ENCODE measurements around the gene ANKRD33B. TPM values are rescaled to one million over a fixed set of nuclear protein-coding genes. Genes with fewer than 3 reads are reported as not detected.

ANKRD33B gene
- polyA plus RNA-seq, 1 experiment = 4.8 TPM

- TF ChIP-seq, protein P1, sequence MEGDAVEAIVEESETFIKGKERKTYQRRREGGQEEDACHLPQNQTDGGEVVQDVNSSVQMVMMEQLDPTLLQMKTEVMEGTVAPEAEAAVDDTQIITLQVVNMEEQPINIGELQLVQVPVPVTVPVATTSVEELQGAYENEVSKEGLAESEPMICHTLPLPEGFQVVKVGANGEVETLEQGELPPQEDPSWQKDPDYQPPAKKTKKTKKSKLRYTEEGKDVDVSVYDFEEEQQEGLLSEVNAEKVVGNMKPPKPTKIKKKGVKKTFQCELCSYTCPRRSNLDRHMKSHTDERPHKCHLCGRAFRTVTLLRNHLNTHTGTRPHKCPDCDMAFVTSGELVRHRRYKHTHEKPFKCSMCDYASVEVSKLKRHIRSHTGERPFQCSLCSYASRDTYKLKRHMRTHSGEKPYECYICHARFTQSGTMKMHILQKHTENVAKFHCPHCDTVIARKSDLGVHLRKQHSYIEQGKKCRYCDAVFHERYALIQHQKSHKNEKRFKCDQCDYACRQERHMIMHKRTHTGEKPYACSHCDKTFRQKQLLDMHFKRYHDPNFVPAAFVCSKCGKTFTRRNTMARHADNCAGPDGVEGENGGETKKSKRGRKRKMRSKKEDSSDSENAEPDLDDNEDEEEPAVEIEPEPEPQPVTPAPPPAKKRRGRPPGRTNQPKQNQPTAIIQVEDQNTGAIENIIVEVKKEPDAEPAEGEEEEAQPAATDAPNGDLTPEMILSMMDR (IDR thresholded peaks at IDR 0.05; ENCODE audit: low read depth, low read length) = no peak
- no peak overlapping the region for H3K27ac ChIP-seq (ENCODE audit: low read depth, low read length)
- H3K4me3 ChIP-seq (ENCODE audit: low read depth, low read length) = no peak overlapping the region
- no peak for DNase-seq (ENCODE audit: low read depth, low spot score)
- POLR2A ChIA-PET = no interaction called here
- H3K27me3 ChIP-seq (ENCODE audit: control insufficient read depth, insufficient read depth, low read length) = no peaks in the 10 kb centered on the region
- H3K9me3 ChIP-seq (ENCODE audit: control insufficient read depth, insufficient read depth, low read length) = no peaks in the 10 kb centered on the region; the same call in 1 of the 2 replicates
- CTCF ChIA-PET = no interaction called here
Observed at GRCh38 chr5:10654566-10654965, 90.7 kb downstream of the ANKRD33B start.

DNA sequence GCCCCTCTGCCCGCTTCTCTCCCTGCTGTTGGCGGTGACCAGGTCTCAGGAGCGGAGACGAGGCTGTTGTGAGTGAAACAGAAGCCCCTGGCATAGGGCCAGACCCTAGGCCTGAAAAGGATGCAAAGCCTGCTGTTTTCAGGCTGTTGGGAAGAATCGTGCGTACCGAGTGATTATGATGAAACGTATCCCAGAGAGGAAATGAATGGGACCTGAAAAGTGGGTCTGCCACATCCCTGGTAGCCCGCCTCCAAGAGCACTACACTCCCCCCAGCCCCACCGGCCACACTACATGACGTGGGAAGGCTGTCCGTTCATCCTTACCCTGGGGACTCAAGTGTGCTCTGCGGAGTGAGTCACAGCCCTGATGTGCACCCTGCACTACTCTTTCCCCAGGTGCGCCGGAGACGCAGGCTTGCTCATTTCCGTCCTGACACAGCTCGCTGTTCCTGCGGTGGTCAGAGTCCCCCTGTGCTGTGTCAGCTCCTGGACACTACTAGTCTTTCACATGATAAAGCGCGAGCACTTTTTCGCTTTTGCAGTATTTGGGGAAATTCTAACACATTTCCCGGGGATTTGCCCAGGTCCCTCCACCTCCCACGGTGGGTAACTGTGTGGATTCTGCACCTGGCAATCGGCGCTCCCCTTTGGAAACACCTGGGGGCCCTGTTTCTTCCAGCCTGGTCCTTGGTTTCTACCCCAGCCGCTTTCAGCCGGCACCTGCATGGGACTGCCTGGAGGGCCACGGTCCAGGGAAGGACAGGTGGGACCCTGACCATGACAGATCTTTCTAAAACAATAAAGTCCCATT lies 91.5 kb downstream of the ANKRD33B start:
- no peaks in the 10 kb centered on the region for H3K27me3 ChIP-seq (ENCODE audit: control insufficient read depth, insufficient read depth, low read length)
- H3K9me3 ChIP-seq (ENCODE audit: control insufficient read depth, insufficient read depth, low read length) = no peaks in the 10 kb centered on the region; the same call in 1 of the 2 replicates
- TF ChIP-seq, protein P1 (IDR thresholded peaks at IDR 0.05; ENCODE audit: low read depth, low read length) = no peak
- H3K27ac ChIP-seq (ENCODE audit: low read depth, low read length) = no peak overlapping the region
- POLR2A ChIA-PET = no interaction called here
- CTCF ChIA-PET = no interaction called here
- H3K4me3 ChIP-seq (ENCODE audit: low read depth, low read length) = no peak overlapping the region
- DNase-seq (ENCODE audit: low read depth, low spot score) = no peak

DNA sequence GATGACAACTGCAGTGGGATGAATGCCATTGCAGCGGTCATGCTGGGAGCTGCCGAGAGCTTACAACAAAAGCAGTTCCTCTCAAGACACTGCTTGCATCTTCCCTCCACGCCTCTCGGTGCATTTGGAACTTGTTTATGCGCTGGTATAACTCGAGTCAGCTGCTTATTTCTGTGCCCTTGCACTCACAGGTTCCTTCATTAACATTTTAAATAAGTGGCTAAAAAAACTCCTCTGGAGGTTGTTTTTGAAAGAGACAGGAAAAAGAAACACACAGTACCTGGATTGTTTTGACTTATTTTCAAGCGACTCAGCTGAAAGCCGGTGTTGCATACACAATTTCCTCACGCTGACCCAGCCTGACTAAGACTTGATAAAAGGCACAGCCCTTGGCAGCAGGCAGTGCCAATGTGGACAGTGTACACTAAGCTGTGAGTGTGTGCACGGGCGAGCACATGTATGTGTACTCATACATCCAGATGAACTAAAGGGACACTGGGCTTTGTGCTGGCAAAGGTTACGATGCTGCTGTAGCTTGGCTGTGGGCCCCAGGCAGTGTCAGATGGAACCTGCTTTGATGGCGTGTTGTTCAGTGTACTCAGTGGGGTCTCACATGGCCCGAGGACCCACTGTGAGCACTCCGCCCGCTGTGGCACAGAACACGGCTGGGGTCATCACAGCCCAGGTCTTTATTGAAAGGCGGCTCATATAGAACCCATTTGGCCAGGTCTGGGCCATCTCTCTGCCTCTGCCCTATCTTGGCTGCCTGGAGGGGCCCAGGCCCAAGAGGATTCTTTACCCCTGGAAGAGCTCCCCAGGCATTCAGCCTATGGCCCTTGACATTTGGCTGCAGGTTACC lies 92.3 kb downstream of the ANKRD33B start:
- TF ChIP-seq, protein P1 (IDR thresholded peaks at IDR 0.05; ENCODE audit: low read depth, low read length) = no peak
- ChIA-PET POLR2A (interaction anchor here (0.7 kb wide), 1 partner anchor 49 kb away, joined by 4 read pairs; no protein-coding TSS in a partner anchor), CTCF (interaction anchor here (0.6 to 0.8 kb wide), 2 partner anchors 29 to 200 kb away, joined by 3 read pairs; no protein-coding TSS in a partner anchor)
- no peaks in the 10 kb centered on the region; the same call in 1 of the 2 replicates for H3K9me3 ChIP-seq (ENCODE audit: control insufficient read depth, insufficient read depth, low read length)
- no peaks in the 10 kb centered on the region for H3K27me3 ChIP-seq (ENCODE audit: control insufficient read depth, insufficient read depth, low read length)
- H3K4me3 ChIP-seq (ENCODE audit: low read depth, low read length) = no peak overlapping the region
- H3K27ac ChIP-seq (ENCODE audit: low read depth, low read length) = no peak overlapping the region
- DNase-seq (ENCODE audit: low read depth, low spot score) = no peak

- ChIA-PET POLR2A (no interaction called here), CTCF (interaction anchor here (0.9 to 1.8 kb wide), 2 partner anchors 31 to 206 kb away, joined by 3 to 4 read pairs; no protein-coding TSS in a partner anchor)
Observed at GRCh38 chr5:10658265-10658664, 94.4 kb downstream of the ANKRD33B start.

More at GRCh38 chr5:10658265-10658664, 94.4 kb downstream of the ANKRD33B start:
- Histone ChIP-seq H3K9me3 (ENCODE audit: control insufficient read depth, insufficient read depth, low read length) (no peaks in the 10 kb centered on the region), H3K27me3 (ENCODE audit: control insufficient read depth, insufficient read depth, low read length) (no peaks in the 10 kb centered on the region), H3K27ac (ENCODE audit: low read depth, low read length) (no peak overlapping the region), H3K4me3 (ENCODE audit: low read depth, low read length) (no peak overlapping the region)
- DNase-seq (ENCODE audit: low read depth, low spot score) = no peak
- TF ChIP-seq, protein P1 (IDR thresholded peaks at IDR 0.05; ENCODE audit: low read depth, low read length) = no peak

Data from AG04450 (cell line).